Left renal cortex interstitium (tissue), 4 donors: ENCODE results near the gene VPS26B. TPM values are rescaled to one million over a fixed set of nuclear protein-coding genes. Genes with fewer than 3 reads are reported as not detected.

Experiments used
- DNase-seq, 4 donors: peaks; one replicate each; pipeline ENCODE4 v3.0.0-alpha.2; 2013; ENCODE audit warnings: low read depth in 4 of 4, low spot score in 2 of 4, missing footprints in 1 of 4
- polyA plus RNA-seq, 4 donors: library from polyadenylated mRNA; unstranded; fragments of 120-200 nt; gene quantifications; one replicate each; pipeline ENCODE4 v1.2.1, GENCODE V29; 2013; ENCODE audit not compliant: insufficient read length in 4 of 4

Gene VPS26B
- polyA plus RNA-seq, 4 donors: 45.3 to 66.2 (median 55.2) TPM

- no peak for DNase-seq
Measured at GRCh38 chr11:134230339-134230738, 5.9 kb downstream of the VPS26B start.

- no peak for DNase-seq
Measured at GRCh38 chr11:134231958-134232659, 7.6 kb downstream of the VPS26B start.

GRCh38 chr11:134233729-134234179, 9.3 kb downstream of the VPS26B start:
- DNase-seq: no peak

GRCh38 chr11:134235399-134235798, 10.9 kb downstream of the VPS26B start:
- DNase-seq: no peak

GRCh38 chr11:134236834-134237556, 12.5 kb downstream of the VPS26B start:
- DNase-seq: no peak

GRCh38 chr11:134237557-134237922, 13.1 kb downstream of the VPS26B start:
- DNase-seq: no peak

- no peak for DNase-seq
Measured at GRCh38 chr11:134238956-134239355, 14.5 kb downstream of the VPS26B start.

GRCh38 chr11:134240592-134240991, 16.1 kb downstream of the VPS26B start:
- no peak for DNase-seq

- DNase-seq: no peak
Measured at GRCh38 chr11:134242376-134242775, 17.9 kb downstream of the VPS26B start.

GRCh38 chr11:134243913-134244312, 19.4 kb downstream of the VPS26B start:
- DNase-seq: no peak

- no peak for DNase-seq
Measured at GRCh38 chr11:134244593-134244992, 20.1 kb downstream of the VPS26B start.

GRCh38 chr11:134245434-134245833, 21.0 kb downstream of the VPS26B start:
- DNase-seq: no peak

- no peak for DNase-seq
Measured at GRCh38 chr11:134246100-134246499, 21.6 kb downstream of the VPS26B start.

GRCh38 chr11:134246678-134247077, 22.2 kb downstream of the VPS26B start:
- no peak for DNase-seq

- no peak for DNase-seq
Measured at GRCh38 chr11:134248910-134249480, 24.5 kb downstream of the VPS26B start.

- DNase-seq: no peak
Measured at GRCh38 chr11:134250246-134250645, 25.8 kb downstream of the VPS26B start.

GRCh38 chr11:134250675-134251074, 26.2 kb downstream of the VPS26B start:
- DNase-seq: no peak

- no peak for DNase-seq
Measured at GRCh38 chr11:134252346-134253187, 28.1 kb downstream of the VPS26B start.

- peak; percentile 82 to 96 (median 90) for DNase-seq
Measured at GRCh38 chr11:134253188-134253993, 28.9 kb downstream of the VPS26B start, which contains the start of the genes ACAD8 and THYN1. TSS of gene ACAD8 (plus strand) at chr11:134253568. CDS start at chr11:134253601, 33 bp downstream. TSS of gene THYN1 (minus strand) at chr11:134253352. CDS start at chr11:134252882, 470 bp downstream.
